SK-N-SH (cell line): ENCODE results near the gene CERS6. TPM values are rescaled to one million over a fixed set of nuclear protein-coding genes. Genes with fewer than 3 reads are reported as not detected.

Experiments
- CTCF ChIA-PET: fragments of 300-600, 350-600 bp; formaldehyde crosslinking; extraction: SDS; loops from one replicate; lab custom pipeline; 2021; lab: Yijun Ruan, JAX
- POLR2A ChIA-PET: fragments of 350-600 bp; sonication (Branson Sonifier 250); formaldehyde crosslinking; extraction: SDS; loops from one replicate; lab custom pipeline; 2020; ENCODE audit warnings: antibody characterized with exemption, inconsistent platforms; lab: Yijun Ruan, JAX
- DNase-seq: peaks from one replicate; pipeline ENCODE4 v3.0.0; 2012
- H2AFZ ChIP-seq: fragments of 200-600 bp; sonication (generic); 2 replicates; pipeline ENCODE4 v1.8.1; 2016; ENCODE audit warnings: antibody characterized with exemption, mild to moderate bottlenecking, low read depth
- H3F3A ChIP-seq: fragments of 200-600 bp; sonication (generic); replicated peaks from 2 replicates; pipeline ENCODE3; 2016; ENCODE audit warnings: antibody characterized with exemption, mild to moderate bottlenecking; ENCODE audit not compliant: insufficient read depth
- H3K27ac ChIP-seq, 2 experiments: fragments of 200-500 bp in 1 of 2; fragments of 200-600 bp in 1 of 2; sonication (Bioruptor generic) in 1 of 2; sonication (generic), shearing (Covaris generic) in 1 of 2; 2 replicates each; pipeline versions ENCODE4 v1.5.1 to v1.6.1; 2014 to 2016; ENCODE audit warnings: low read depth in 2 of 2, inconsistent platforms in 1 of 2, low read length in 1 of 2, mild to moderate bottlenecking in 1 of 2, mixed read lengths in 1 of 2
- H3K27me3 ChIP-seq: fragments of 200-600 bp; sonication (generic), shearing (Covaris generic); 2 replicates; pipeline ENCODE4 v1.6.1; 2016; ENCODE audit warnings: mixed run types; ENCODE audit not compliant: insufficient read depth
- H3K36me3 ChIP-seq, 2 experiments: fragments of 200-500 bp in 1 of 2; fragments of 200-600 bp in 1 of 2; sonication (Bioruptor generic) in 1 of 2; sonication (generic) in 1 of 2; replicated peaks in 1 of 2; 2 replicates each; pipeline versions ENCODE3 to v1.5.1; 2014 to 2016; ENCODE audit warnings: low read length in 1 of 2, mild to moderate bottlenecking in 1 of 2; ENCODE audit not compliant: insufficient read depth in 2 of 2, control insufficient read depth in 1 of 2
- H3K4me1 ChIP-seq, 2 experiments: fragments of 200-500 bp in 1 of 2; fragments of 200-600 bp in 1 of 2; sonication (Bioruptor generic) in 1 of 2; sonication (generic), shearing (Covaris generic) in 1 of 2; 2 replicates each; pipeline versions ENCODE4 v1.5.1 to v1.6.1; 2014 to 2016; ENCODE audit warnings: low read depth in 1 of 2, low read length in 1 of 2, mixed run types in 1 of 2; ENCODE audit not compliant: insufficient read depth in 2 of 2, control insufficient read depth in 1 of 2
- H3K4me2 ChIP-seq: fragments of 200-600 bp; sonication (generic), shearing (Covaris generic); 2 replicates; pipeline ENCODE4 v1.6.1; 2017; ENCODE audit warnings: mixed run types
- H3K4me3 ChIP-seq, 2 experiments: fragments of 200-500 bp in 1 of 2; fragments of 200-600 bp in 1 of 2; sonication (Bioruptor generic) in 1 of 2; sonication (generic), shearing (Covaris generic) in 1 of 2; 2 replicates each; pipeline versions ENCODE4 v1.5.1 to v1.8.1; 2014 to 2016; ENCODE audit warnings: low read depth in 2 of 2, inconsistent platforms in 1 of 2, low read length in 1 of 2, mild to moderate bottlenecking in 1 of 2, mixed read lengths in 1 of 2, moderate library complexity in 1 of 2
- H3K79me2 ChIP-seq: fragments of 200-600 bp; sonication (generic); 2 replicates; pipeline ENCODE4 v1.8.1; 2017; ENCODE audit warnings: mild to moderate bottlenecking; ENCODE audit not compliant: insufficient read depth
- H3K9ac ChIP-seq: fragments of 200-600 bp; sonication (generic); 2 replicates; pipeline ENCODE4 v1.6.1; 2017; ENCODE audit warnings: mixed run types
- H3K9me2 ChIP-seq: fragments of 200-600 bp; sonication (generic); 2 replicates; pipeline ENCODE4 v1.6.1; 2017; ENCODE audit warnings: mixed run types
- H3K9me3 ChIP-seq: fragments of 200-600 bp; sonication (generic); 2 replicates; pipeline ENCODE4 v1.6.1; 2017; ENCODE audit warnings: mixed run types, mild to moderate bottlenecking, moderate library complexity
- H4K20me1 ChIP-seq: fragments of 200-600 bp; sonication (generic); 2 replicates; pipeline ENCODE4 v1.6.1; 2017; ENCODE audit warnings: mild to moderate bottlenecking, mixed run types; ENCODE audit not compliant: insufficient read depth
- CHD2 ChIP-seq: fragments of 150-350 bp; IDR thresholded peaks from 2 replicates; pipeline ENCODE4 v1.6.1; 2018; ENCODE audit warnings: low read length; ENCODE audit not compliant: partially characterized antibody
- ELF1 ChIP-seq: IDR thresholded peaks from 2 replicates; pipeline ENCODE4 v1.4.0; 2012
- EP300 ChIP-seq, 2 experiments: IDR thresholded peaks; 2 replicates each; pipeline versions ENCODE4 v1.4.0 to v1.6.1; 2012; ENCODE audit warnings: borderline replicate concordance in 1 of 2, low read depth in 1 of 2, low read length in 1 of 2
- EZH2phosphoT487 ChIP-seq: fragments of 200-600 bp; sonication (generic); IDR thresholded peaks from 2 replicates; pipeline ENCODE4 v1.6.1; 2017; ENCODE audit warnings: low read depth, mixed run types, mild to moderate bottlenecking, antibody characterized with exemption, moderate library complexity, borderline replicate concordance
- FOXM1 ChIP-seq: IDR thresholded peaks from 2 replicates; pipeline ENCODE4 v1.4.0; 2012; ENCODE audit warnings: low read depth, mild to moderate bottlenecking
- GABPA ChIP-seq: IDR thresholded peaks from 2 replicates; pipeline ENCODE4 v1.4.0; 2012; ENCODE audit warnings: low read depth, mild to moderate bottlenecking
- GATA2 ChIP-seq: sonication (generic); formaldehyde crosslinking; IDR thresholded peaks from 2 replicates; pipeline ENCODE4 v1.5.0; 2020; ENCODE audit warnings: mild to moderate bottlenecking, missing genetic modification reagents
- JUND ChIP-seq: IDR thresholded peaks from 2 replicates; pipeline ENCODE4 v1.4.0; 2012
- MEF2A ChIP-seq: IDR thresholded peaks from 2 replicates; pipeline ENCODE4 v1.4.0; 2012; ENCODE audit warnings: low read depth, borderline replicate concordance
- MXI1 ChIP-seq: IDR thresholded peaks from 2 replicates; pipeline ENCODE4 v1.6.1; 2012; ENCODE audit warnings: mild to moderate bottlenecking, low read depth, low read length, improper control_type of control experiment
- NFIC ChIP-seq: IDR thresholded peaks from 2 replicates; pipeline ENCODE4 v1.4.0; 2012; ENCODE audit warnings: borderline replicate concordance
- NRF1 ChIP-seq: IDR thresholded peaks from 2 replicates; pipeline ENCODE4 v1.6.1; 2012; ENCODE audit warnings: low read depth, mild to moderate bottlenecking, low read length
- RAD21 ChIP-seq: IDR thresholded peaks from 2 replicates; pipeline ENCODE4 v1.6.1; 2012; ENCODE audit warnings: mild to moderate bottlenecking, low read length
- RCOR1 ChIP-seq: fragments of 150-350 bp; IDR thresholded peaks from 2 replicates; pipeline ENCODE4 v1.6.1; 2017; ENCODE audit warnings: antibody characterized with exemption, low read length
- RXRA ChIP-seq: IDR thresholded peaks from 2 replicates; pipeline ENCODE4 v1.4.0; 2012; ENCODE audit warnings: low read depth, mild to moderate bottlenecking, borderline replicate concordance
- SIN3A ChIP-seq: IDR thresholded peaks from 2 replicates; pipeline ENCODE4 v1.6.1; 2012; ENCODE audit warnings: low read depth, mild to moderate bottlenecking, low read length, moderate library complexity, borderline replicate concordance
- SMC3 ChIP-seq: IDR thresholded peaks from 2 replicates; pipeline ENCODE4 v1.6.1; 2012; ENCODE audit warnings: low read depth, low read length, improper control_type of control experiment
- TAF1 ChIP-seq: IDR thresholded peaks from 2 replicates; pipeline ENCODE4 v1.6.1; 2012; ENCODE audit warnings: low read depth, mild to moderate bottlenecking, low read length, moderate library complexity, borderline replicate concordance
- TCF12 ChIP-seq: IDR thresholded peaks from 2 replicates; pipeline ENCODE4 v1.4.0; 2012
- TEAD4 ChIP-seq: IDR thresholded peaks from 2 replicates; pipeline ENCODE4 v1.4.0; 2012; ENCODE audit warnings: mild to moderate bottlenecking, borderline replicate concordance; ENCODE audit not compliant: insufficient read depth
- YY1 ChIP-seq: IDR thresholded peaks from 2 replicates; pipeline ENCODE4 v1.4.0; 2012; ENCODE audit warnings: low read depth, mild to moderate bottlenecking
- WGBS: methylation state at CpG from one replicate; pipeline ENCODE4 v1.1.6; 2017; ENCODE audit warnings: low lambda C conversion rate; 5-methylcytosine and 5-hydroxymethylcytosine counted together
- polyA plus RNA-seq, 3 experiments: library from polyadenylated mRNA; depleted of rRNA; stranded (reverse); fragments of >200 nt; gene quantifications; 2 replicates each; pipeline ENCODE4 v1.2.3, GENCODE V29; 2012
- TF ChIP-seq, protein P1 (sequence below): IDR thresholded peaks from 2 replicates; pipeline ENCODE4; 2012
- TF ChIP-seq, protein P2 (sequence below): IDR thresholded peaks from 2 replicates; pipeline ENCODE4 v1.4.0; 2012; ENCODE audit warnings: low read depth, borderline replicate concordance
- TF ChIP-seq, protein P3 (sequence below): IDR thresholded peaks from 2 replicates; pipeline ENCODE4 v1.4.0; 2012; ENCODE audit warnings: low read depth
- TF ChIP-seq, protein P4 (sequence below): fragments of 150-350 bp; IDR thresholded peaks from 2 replicates; pipeline ENCODE4 v1.6.1; 2016; ENCODE audit warnings: mild to moderate bottlenecking, low read depth, low read length

Gene CERS6
- polyA plus RNA-seq, 1 of the 3 experiments (the other 2 are of a cell fraction), result 1.8 TPM

DNA sequence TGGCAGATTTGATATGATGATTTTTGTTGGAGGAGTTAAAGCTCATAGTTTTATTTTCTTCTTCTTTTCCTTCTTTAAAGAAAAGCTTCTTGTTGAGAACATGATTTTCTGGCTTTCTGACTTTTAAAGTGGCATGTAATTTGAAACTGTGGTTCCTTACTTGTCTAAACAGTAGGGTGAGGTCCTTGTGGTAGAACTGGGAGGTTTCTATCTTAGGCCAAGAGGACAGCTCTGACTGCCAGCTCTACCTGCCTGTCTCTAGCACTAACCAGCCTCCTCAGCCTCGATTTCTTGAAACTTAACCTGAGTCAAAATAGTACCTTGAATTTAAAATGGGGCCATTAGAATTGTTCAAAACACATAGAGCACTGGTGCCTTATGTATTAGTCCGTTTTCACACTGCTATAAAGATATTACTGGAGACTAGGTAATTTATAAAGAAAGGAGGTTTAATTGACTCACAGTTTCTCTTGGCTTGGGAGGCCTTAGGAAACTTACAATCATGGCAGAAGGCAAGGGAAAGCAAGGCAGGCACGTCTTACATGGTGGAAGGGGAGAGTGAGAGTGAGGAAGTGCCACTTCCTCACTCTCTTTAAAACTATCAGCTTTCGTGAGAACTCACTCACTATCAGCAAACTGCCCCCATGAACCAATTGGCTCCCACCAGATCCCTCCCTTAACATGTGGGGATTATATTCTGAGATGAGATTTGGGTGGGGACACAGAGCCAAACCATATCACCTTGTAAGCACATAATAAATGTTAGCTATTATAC, 119.0 kb downstream of the CERS6 start:
- no peaks in the 10 kb centered on the region for H3K79me2 ChIP-seq
- no peak overlapping the region for H3K4me2 ChIP-seq
- H3K9ac ChIP-seq, result no peak overlapping the region
- peaks cover 0 to 29% of the 10 kb centered on the region in 2 experiments; a peak in 2 of 4 replicates for H3K4me1 ChIP-seq
- H3F3A ChIP-seq, result no peaks in the 10 kb centered on the region
- H3K27ac ChIP-seq, result no peak overlapping the region
- H3K27me3 ChIP-seq, result no peaks in the 10 kb centered on the region
- no peaks in the 10 kb centered on the region for H3K9me2 ChIP-seq
- H3K4me3 ChIP-seq, result no peak overlapping the region
- ChIA-PET CTCF (interaction anchor here (0.5 to 1.0 kb wide), 4 partner anchors 8 to 229 kb away, joined by 3 to 4 read pairs (median 3); no protein-coding TSS in a partner anchor), POLR2A (no interaction called here)
- WGBS, result 86% methylated on average over 4 of the region's 4 CpGs
- no peak for DNase-seq
- TF ChIP-seq TEAD4 (no peak), MXI1 (no peak)
- H3K36me3 ChIP-seq, result no peaks in the 10 kb centered on the region
- no peaks in the 10 kb centered on the region for H4K20me1 ChIP-seq
- H2AFZ ChIP-seq, result no peak overlapping the region
- H3K9me3 ChIP-seq, result no peaks in the 10 kb centered on the region

DNA sequence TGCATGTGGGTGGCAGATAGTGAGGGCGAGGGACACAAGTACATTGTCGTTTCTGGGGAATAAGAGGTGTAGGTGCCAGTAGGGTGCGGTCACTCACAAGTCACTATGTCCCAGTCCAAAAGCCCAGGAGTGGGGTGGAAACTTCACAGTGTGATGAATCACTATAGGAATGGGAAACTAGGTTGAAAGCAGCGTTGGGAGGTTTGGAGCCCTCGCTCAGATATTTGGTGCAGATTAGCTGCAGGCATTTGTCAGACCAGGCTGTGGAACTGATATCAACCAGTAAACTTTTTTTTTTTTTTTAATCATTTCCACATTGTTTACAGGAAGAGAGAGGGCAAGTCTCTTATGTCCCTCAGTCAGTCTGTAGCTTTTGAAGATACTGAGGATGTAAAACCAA, 121.8 kb downstream of the CERS6 start:
- WGBS, result 48% methylated on average over 5 of the region's 5 CpGs
- Histone ChIP-seq H4K20me1 (no peaks in the 10 kb centered on the region), H3K36me3 (no peaks in the 10 kb centered on the region), H3F3A (no peaks in the 10 kb centered on the region), H3K27ac (peak overlapping the region in 1 of 2 experiments; percentile 85; a peak in 2 of 4 replicates), H3K9me2 (no peaks in the 10 kb centered on the region), H3K9ac (no peak overlapping the region), H3K27me3 (no peaks in the 10 kb centered on the region), H3K4me1 (peaks cover under 1 to 37% of the 10 kb centered on the region in 2 experiments; a peak in 2 of 4 replicates), H2AFZ (no peak overlapping the region), H3K79me2 (no peaks in the 10 kb centered on the region), H3K4me2 (no peak overlapping the region), H3K4me3 (no peak overlapping the region), H3K9me3 (no peaks in the 10 kb centered on the region)
- peak; percentile 53 for DNase-seq
- CTCF ChIA-PET, result interaction anchor here (0.6 to 1.2 kb wide), 3 partner anchors 48 to 231 kb away, joined by 3 to 4 read pairs (median 3); no protein-coding TSS in a partner anchor
- POLR2A ChIA-PET, result interaction anchor here (0.9 kb wide), 1 partner anchor 26 kb away, joined by 3 read pairs; no protein-coding TSS in a partner anchor
- TF ChIP-seq, protein P1, sequence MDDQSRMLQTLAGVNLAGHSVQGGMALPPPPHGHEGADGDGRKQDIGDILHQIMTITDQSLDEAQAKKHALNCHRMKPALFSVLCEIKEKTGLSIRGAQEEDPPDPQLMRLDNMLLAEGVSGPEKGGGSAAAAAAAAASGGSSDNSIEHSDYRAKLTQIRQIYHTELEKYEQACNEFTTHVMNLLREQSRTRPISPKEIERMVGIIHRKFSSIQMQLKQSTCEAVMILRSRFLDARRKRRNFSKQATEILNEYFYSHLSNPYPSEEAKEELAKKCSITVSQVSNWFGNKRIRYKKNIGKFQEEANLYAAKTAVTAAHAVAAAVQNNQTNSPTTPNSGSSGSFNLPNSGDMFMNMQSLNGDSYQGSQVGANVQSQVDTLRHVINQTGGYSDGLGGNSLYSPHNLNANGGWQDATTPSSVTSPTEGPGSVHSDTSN, result peak; percentile 43
- TF ChIP-seq NFIC (no peak), JUND (no peak), GATA2 (CRISPR knock-in tag) (peak; percentile 68; the same call in 1 of the 2 replicates), TAF1 (no peak), SIN3A (no peak), RCOR1 (peak; percentile 87), MEF2A (no peak), EP300 (IDR thresholded peaks at IDR 0.05; ENCODE audit: borderline replicate concordance in 1 of 2, low read depth in 1 of 2, low read length in 1 of 2) (peak in 1 of 2 experiments; percentile 82; a peak in 2 of 4 replicates), TEAD4 (no peak), TCF12 (peak; percentile 75), ELF1 (no peak), RAD21 (peak; percentile 43), GABPA (no peak), FOXM1 (no peak), NRF1 (no peak), CHD2 (peak; percentile 72), RXRA (no peak), EZH2phosphoT487 (no peak), SMC3 (no peak), YY1 (no peak)
- TF ChIP-seq, protein P2, sequence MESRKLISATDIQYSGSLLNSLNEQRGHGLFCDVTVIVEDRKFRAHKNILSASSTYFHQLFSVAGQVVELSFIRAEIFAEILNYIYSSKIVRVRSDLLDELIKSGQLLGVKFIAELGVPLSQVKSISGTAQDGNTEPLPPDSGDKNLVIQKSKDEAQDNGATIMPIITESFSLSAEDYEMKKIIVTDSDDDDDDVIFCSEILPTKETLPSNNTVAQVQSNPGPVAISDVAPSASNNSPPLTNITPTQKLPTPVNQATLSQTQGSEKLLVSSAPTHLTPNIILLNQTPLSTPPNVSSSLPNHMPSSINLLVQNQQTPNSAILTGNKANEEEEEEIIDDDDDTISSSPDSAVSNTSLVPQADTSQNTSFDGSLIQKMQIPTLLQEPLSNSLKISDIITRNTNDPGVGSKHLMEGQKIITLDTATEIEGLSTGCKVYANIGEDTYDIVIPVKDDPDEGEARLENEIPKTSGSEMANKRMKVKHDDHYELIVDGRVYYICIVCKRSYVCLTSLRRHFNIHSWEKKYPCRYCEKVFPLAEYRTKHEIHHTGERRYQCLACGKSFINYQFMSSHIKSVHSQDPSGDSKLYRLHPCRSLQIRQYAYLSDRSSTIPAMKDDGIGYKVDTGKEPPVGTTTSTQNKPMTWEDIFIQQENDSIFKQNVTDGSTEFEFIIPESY, result no peak
- TF ChIP-seq, protein P3, sequence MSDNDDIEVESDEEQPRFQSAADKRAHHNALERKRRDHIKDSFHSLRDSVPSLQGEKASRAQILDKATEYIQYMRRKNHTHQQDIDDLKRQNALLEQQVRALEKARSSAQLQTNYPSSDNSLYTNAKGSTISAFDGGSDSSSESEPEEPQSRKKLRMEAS, result no peak
- TF ChIP-seq, protein P4, sequence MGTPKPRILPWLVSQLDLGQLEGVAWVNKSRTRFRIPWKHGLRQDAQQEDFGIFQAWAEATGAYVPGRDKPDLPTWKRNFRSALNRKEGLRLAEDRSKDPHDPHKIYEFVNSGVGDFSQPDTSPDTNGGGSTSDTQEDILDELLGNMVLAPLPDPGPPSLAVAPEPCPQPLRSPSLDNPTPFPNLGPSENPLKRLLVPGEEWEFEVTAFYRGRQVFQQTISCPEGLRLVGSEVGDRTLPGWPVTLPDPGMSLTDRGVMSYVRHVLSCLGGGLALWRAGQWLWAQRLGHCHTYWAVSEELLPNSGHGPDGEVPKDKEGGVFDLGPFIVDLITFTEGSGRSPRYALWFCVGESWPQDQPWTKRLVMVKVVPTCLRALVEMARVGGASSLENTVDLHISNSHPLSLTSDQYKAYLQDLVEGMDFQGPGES, result no peak
